Epidermal melanocyte (primary cell): ENCODE data around the gene CDKN2C.
"Not testable (repeated sequence)": the region's sequence is repeated elsewhere in the genome, so short reads cannot be mapped to it uniquely, and the experiment has no call there.

ENCODE experiments used
- DNase-seq: peaks from one replicate; pipeline ENCODE4 v3.0.0; 2011; ENCODE audit warnings: low spot score; ENCODE audit not compliant: insufficient read length

The CDKN2C gene

GRCh38 chr1:50978852-50979781, 9.1 kb downstream of the CDKN2C start:
- DNase-seq = no peak

GRCh38 chr1:50979937-50980336, 9.9 kb downstream of the CDKN2C start:
- DNase-seq = no peak

- no peak for DNase-seq
These were observed 10.5 kb downstream of the CDKN2C start for GRCh38 chr1:50980505-50980904.

GRCh38 chr1:50981741-50982140, 11.7 kb downstream of the CDKN2C start:
- DNase-seq = no peak

- no peak for DNase-seq
These were observed 12.6 kb downstream of the CDKN2C start for GRCh38 chr1:50982611-50983010.

GRCh38 chr1:50983219-50983802, 13.3 kb downstream of the CDKN2C start:
- DNase-seq = no peak

- DNase-seq = no peak
These were observed 15.0 kb downstream of the CDKN2C start for GRCh38 chr1:50985094-50985493.

- no peak for DNase-seq
These were observed 16.6 kb downstream of the CDKN2C start for GRCh38 chr1:50986653-50987052.

- DNase-seq = no peak
These were observed 19.6 kb downstream of the CDKN2C start for GRCh38 chr1:50989694-50990093.

GRCh38 chr1:50992532-50993318, 22.7 kb downstream of the CDKN2C start:
- DNase-seq = no peak

- no peak for DNase-seq
These were observed 23.6 kb downstream of the CDKN2C start for GRCh38 chr1:50993645-50994044.

GRCh38 chr1:50994997-50995396, 25.0 kb downstream of the CDKN2C start:
- DNase-seq = no peak

- DNase-seq = no peak
These were observed 25.6 kb downstream of the CDKN2C start for GRCh38 chr1:50995651-50996050.

- peak; percentile 13 for DNase-seq
These were observed 26.0 kb downstream of the CDKN2C start for GRCh38 chr1:50996083-50996482.

- not testable (repeated sequence) for DNase-seq
These were observed 29.3 kb downstream of the CDKN2C start for GRCh38 chr1:50999375-50999774.

- DNase-seq = no peak
These were observed 30.1 kb downstream of the CDKN2C start for GRCh38 chr1:51000160-51000559.

GRCh38 chr1:51000651-51001050, 30.6 kb downstream of the CDKN2C start:
- DNase-seq = no peak

GRCh38 chr1:51002516-51002915, 32.5 kb downstream of the CDKN2C start:
- DNase-seq = no peak

GRCh38 chr1:51005549-51005948, 35.5 kb downstream of the CDKN2C start:
- DNase-seq = not testable (repeated sequence)

- DNase-seq = no peak
These were observed 39.3 kb downstream of the CDKN2C start for GRCh38 chr1:51009381-51009780.

- no peak for DNase-seq
These were observed 44.8 kb downstream of the CDKN2C start for GRCh38 chr1:51014878-51015277.

GRCh38 chr1:51019811-51020210, 49.8 kb downstream of the CDKN2C start:
- DNase-seq = no peak
